A673 (cell line): ENCODE data around the gene CDH4. TPM values are rescaled to one million over a fixed set of nuclear protein-coding genes. Genes with fewer than 3 reads are reported as not detected.

Experiments used
- BruUV-seq: library from RNA; stranded (reverse); fragments of 400-500 nt; replicated peaks from 2 replicates; lab custom pipeline; 2021; lab: Mats Ljungman, UMichigan
- CTCF ChIA-PET: fragments of 300-600 bp; sonication (Branson Sonifier 250); formaldehyde crosslinking; loops from one replicate; lab custom pipeline; 2022; ENCODE audit warnings: antibody characterized with exemption; lab: Charles Lee
- POLR2A ChIA-PET: fragments of 300-600 bp; sonication (Branson Sonifier 250); formaldehyde crosslinking; loops from one replicate; lab custom pipeline; 2022; ENCODE audit warnings: antibody characterized with exemption; ENCODE audit not compliant: low non-redundant PET; lab: Charles Lee
- DNase-seq: peaks from one replicate; pipeline ENCODE4 v3.0.0-alpha.2; 2015; ENCODE audit warnings: low spot score
- H3K27ac ChIP-seq: fragments of 200-600 bp; sonication (generic); 2 replicates; pipeline ENCODE4 v1.5.1; 2016; ENCODE audit warnings: mixed run types, low read depth, mild to moderate bottlenecking, mixed read lengths, antibody characterized with exemption, low read length; ENCODE audit not compliant: poor library complexity, severe bottlenecking
- H3K27me3 ChIP-seq: fragments of 200-600 bp; sonication (generic); replicated peaks from 2 replicates; pipeline ENCODE4 v1.6.1; 2017; ENCODE audit warnings: mixed run types, low read depth, mild to moderate bottlenecking, mixed read lengths, antibody characterized with exemption, low read length; ENCODE audit not compliant: insufficient read depth, poor library complexity
- H3K36me3 ChIP-seq: fragments of 200-600 bp; sonication (generic); 2 replicates; pipeline ENCODE4 v1.6.1; 2016; ENCODE audit warnings: mixed run types, mild to moderate bottlenecking, mixed read lengths, antibody characterized with exemption, low read length; ENCODE audit not compliant: insufficient read depth, poor library complexity, severe bottlenecking
- H3K4me1 ChIP-seq: fragments of 200-600 bp; sonication (generic); 2 replicates; pipeline ENCODE4 v1.6.1; 2017; ENCODE audit warnings: mixed run types, mild to moderate bottlenecking, mixed read lengths, antibody characterized with exemption, low read length; ENCODE audit not compliant: insufficient read depth, poor library complexity, severe bottlenecking
- H3K4me3 ChIP-seq: fragments of 200-600 bp; sonication (generic); 2 replicates; pipeline ENCODE4 v1.5.1; 2016; ENCODE audit warnings: low read depth, mixed run types, mild to moderate bottlenecking, mixed read lengths, low read length; ENCODE audit not compliant: poor library complexity, severe bottlenecking
- H3K9me3 ChIP-seq: fragments of 200-600 bp; sonication (generic); 2 replicates; pipeline ENCODE4 v1.6.1; 2016; ENCODE audit warnings: mixed run types, low read depth, mild to moderate bottlenecking, mixed read lengths, antibody characterized with exemption, low read length; ENCODE audit not compliant: poor library complexity, severe bottlenecking
- CTCF ChIP-seq: fragments of 300-800, 200-600 bp; sonication (generic); conservative IDR thresholded peaks from 2 replicates; pipeline ENCODE4 v1.5.1; 2017; ENCODE audit warnings: low read depth, mild to moderate bottlenecking, antibody characterized with exemption, low read length, moderate library complexity, mixed read lengths
- EZH2 ChIP-seq: fragments of 200-600 bp; sonication (generic); IDR thresholded peaks from 2 replicates; pipeline ENCODE4 v1.6.1; 2017; ENCODE audit warnings: borderline replicate concordance, low read depth, mild to moderate bottlenecking, mixed read lengths, antibody characterized with exemption, low read length; ENCODE audit not compliant: poor library complexity, severe bottlenecking
- intact Hi-C: fragments of 100-400 bp; cut with micrococcal nuclease; formaldehyde crosslinking; loops from one replicate; pipeline ENCODE4 v1.10.0; 2022; ENCODE audit not compliant: unreplicated experiment
- total RNA-seq: library from RNA; stranded (reverse); gene quantifications from 2 replicates; pipeline ENCODE4 v1.2.3, GENCODE V29; 2021

CDH4 gene
- total RNA-seq, 1 experiment from 2014 or later, result 8.3 TPM

- intact Hi-C loops, result no loop called here
- no peaks in the 10 kb centered on the region for H3K27me3 ChIP-seq
- H3K36me3 ChIP-seq, result no peaks in the 10 kb centered on the region
- TF ChIP-seq EZH2, result no peak
- TF ChIP-seq CTCF, result no peak
- H3K27ac ChIP-seq, result no peak overlapping the region
- CTCF ChIA-PET, result no interaction called here
- no peaks in the 10 kb centered on the region for H3K9me3 ChIP-seq
- H3K4me1 ChIP-seq, result no peaks in the 10 kb centered on the region
- H3K4me3 ChIP-seq, result no peak overlapping the region
- DNase-seq, result no peak
- POLR2A ChIA-PET, result no interaction called here
- no TSS peak for BruUV-seq
These were observed 406.5 kb downstream of the CDH4 start for GRCh38 chr20:61658563-61658962.

- no peak for DNase-seq
- H3K36me3 ChIP-seq, result no peaks in the 10 kb centered on the region
- TF ChIP-seq CTCF (no peak), EZH2 (no peak)
- no peak overlapping the region for H3K4me3 ChIP-seq
- ChIA-PET CTCF (interaction anchor here (0.6 kb wide), 1 partner anchor 57 kb away, joined by 4 read pairs; no protein-coding TSS in a partner anchor), POLR2A (no interaction called here)
- H3K4me1 ChIP-seq, result no peaks in the 10 kb centered on the region
- BruUV-seq, result no TSS peak
- H3K27me3 ChIP-seq, result no peaks in the 10 kb centered on the region
- H3K9me3 ChIP-seq, result no peaks in the 10 kb centered on the region
- intact Hi-C loops, result no loop called here
- no peak overlapping the region for H3K27ac ChIP-seq
These were observed 407.4 kb downstream of the CDH4 start for GRCh38 chr20:61659246-61659993.

GRCh38 chr20:61659994-61660346 is 407.9 kb downstream of the CDH4 start:
- ChIA-PET CTCF (interaction anchor here (0.6 kb wide), 1 partner anchor 57 kb away, joined by 4 read pairs; no protein-coding TSS in a partner anchor), POLR2A (no interaction called here)
- no peaks in the 10 kb centered on the region for H3K27me3 ChIP-seq
- TF ChIP-seq CTCF (no peak), EZH2 (no peak)
- H3K27ac ChIP-seq, result no peak overlapping the region
- BruUV-seq, result no TSS peak
- H3K4me1 ChIP-seq, result no peaks in the 10 kb centered on the region
- no peaks in the 10 kb centered on the region for H3K36me3 ChIP-seq
- intact Hi-C loops, result no loop called here
- no peak for DNase-seq
- no peaks in the 10 kb centered on the region for H3K9me3 ChIP-seq
- no peak overlapping the region for H3K4me3 ChIP-seq
